ENCODE measurements around the gene KIDINS220. TPM values are rescaled to one million over a fixed set of nuclear protein-coding genes. Genes with fewer than 3 reads are reported as not detected.

KIDINS220 gene
- polyA plus RNA-seq, 4 donors: 93.4 to 105 (median 99.0) TPM

GRCh38 chr2:8806885-8807704 is 30.3 kb downstream of the KIDINS220 start:
- no peak for DNase-seq (ENCODE audit: low read depth in 4 of 4, low spot score in 3 of 4)

- peak in 1 of 4 donors; percentile 10 for DNase-seq (ENCODE audit: low read depth in 4 of 4, low spot score in 3 of 4)
Observed at GRCh38 chr2:8805278-8806210, 31.9 kb downstream of the KIDINS220 start.

GRCh38 chr2:8803658-8804379 is 33.6 kb downstream of the KIDINS220 start:
- DNase-seq (ENCODE audit: low read depth in 4 of 4, low spot score in 3 of 4): no peak

- no peak for DNase-seq (ENCODE audit: low read depth in 4 of 4, low spot score in 3 of 4)
Observed at GRCh38 chr2:8802741-8803140, 34.7 kb downstream of the KIDINS220 start.

- no peak for DNase-seq (ENCODE audit: low read depth in 4 of 4, low spot score in 3 of 4)
Observed at GRCh38 chr2:8800821-8801220, 36.6 kb downstream of the KIDINS220 start.

- no peak for DNase-seq (ENCODE audit: low read depth in 4 of 4, low spot score in 3 of 4)
Observed at GRCh38 chr2:8800218-8800617, 37.2 kb downstream of the KIDINS220 start.

- no peak for DNase-seq (ENCODE audit: low read depth in 4 of 4, low spot score in 3 of 4)
Observed at GRCh38 chr2:8799004-8799403, 38.4 kb downstream of the KIDINS220 start.

GRCh38 chr2:8798393-8798792 is 39.0 kb downstream of the KIDINS220 start:
- no peak for DNase-seq (ENCODE audit: low read depth in 4 of 4, low spot score in 3 of 4)

GRCh38 chr2:8797682-8798081 is 39.7 kb downstream of the KIDINS220 start:
- no peak for DNase-seq (ENCODE audit: low read depth in 4 of 4, low spot score in 3 of 4)

GRCh38 chr2:8796878-8797550 is 40.4 kb downstream of the KIDINS220 start:
- no peak for DNase-seq (ENCODE audit: low read depth in 4 of 4, low spot score in 3 of 4)

GRCh38 chr2:8796315-8796848 is 41.0 kb downstream of the KIDINS220 start:
- no peak for DNase-seq (ENCODE audit: low read depth in 4 of 4, low spot score in 3 of 4)

- no peak for DNase-seq (ENCODE audit: low read depth in 4 of 4, low spot score in 3 of 4)
Observed at GRCh38 chr2:8794923-8795825, 42.2 kb downstream of the KIDINS220 start.

GRCh38 chr2:8790739-8791162 is 46.7 kb downstream of the KIDINS220 start:
- DNase-seq (ENCODE audit: low read depth in 4 of 4, low spot score in 3 of 4): no peak

GRCh38 chr2:8786463-8786862 is 51.0 kb downstream of the KIDINS220 start:
- DNase-seq (ENCODE audit: low read depth in 4 of 4, low spot score in 3 of 4): no peak

GRCh38 chr2:8779795-8780671 is 57.4 kb downstream of the KIDINS220 start:
- DNase-seq (ENCODE audit: low read depth in 4 of 4, low spot score in 3 of 4): no peak

GRCh38 chr2:8774371-8774770 is 63.0 kb downstream of the KIDINS220 start:
- no peak for DNase-seq (ENCODE audit: low read depth in 4 of 4, low spot score in 3 of 4)

- no peak for DNase-seq (ENCODE audit: low read depth in 4 of 4, low spot score in 3 of 4)
Observed at GRCh38 chr2:8767324-8767723, 70.1 kb downstream of the KIDINS220 start.

Measured in left renal pelvis (tissue), 4 donors.